ENCODE measurements around the gene COX4I1. TPM values are rescaled to one million over a fixed set of nuclear protein-coding genes. Genes with fewer than 3 reads are reported as not detected.

The COX4I1 gene
- total RNA-seq, 1 donor from 2014 or later = 552 TPM

DNA sequence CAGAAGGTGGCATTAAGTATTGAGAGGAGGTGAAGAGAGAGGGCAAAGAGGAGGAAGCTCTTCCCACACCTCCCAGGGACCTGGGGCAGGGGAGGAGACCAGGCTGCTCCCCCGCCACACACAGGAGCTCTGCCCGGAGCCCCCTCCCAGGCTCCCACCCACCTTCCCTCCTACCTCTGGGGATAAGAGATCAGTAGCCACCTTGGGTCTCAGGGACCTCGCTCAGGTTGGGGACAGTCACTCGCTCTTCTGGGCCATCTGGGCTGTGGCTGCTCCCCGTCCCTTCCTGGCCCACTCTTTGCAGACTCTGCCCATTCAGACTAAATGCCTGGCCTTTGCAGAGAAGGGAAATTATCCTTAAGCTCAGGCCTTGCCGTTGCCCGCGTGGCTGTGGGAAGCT, 33.7 kb upstream of the COX4I1 start:
- Mint-ChIP-seq H3K27ac (ENCODE audit: unreplicated experiment) (peak overlapping the region; percentile 14), H3K4me1 (ENCODE audit: unreplicated experiment) (peaks cover 4% of the 10 kb centered on the region)
- DNase-seq (ENCODE audit: low spot score) = no peak

DNA sequence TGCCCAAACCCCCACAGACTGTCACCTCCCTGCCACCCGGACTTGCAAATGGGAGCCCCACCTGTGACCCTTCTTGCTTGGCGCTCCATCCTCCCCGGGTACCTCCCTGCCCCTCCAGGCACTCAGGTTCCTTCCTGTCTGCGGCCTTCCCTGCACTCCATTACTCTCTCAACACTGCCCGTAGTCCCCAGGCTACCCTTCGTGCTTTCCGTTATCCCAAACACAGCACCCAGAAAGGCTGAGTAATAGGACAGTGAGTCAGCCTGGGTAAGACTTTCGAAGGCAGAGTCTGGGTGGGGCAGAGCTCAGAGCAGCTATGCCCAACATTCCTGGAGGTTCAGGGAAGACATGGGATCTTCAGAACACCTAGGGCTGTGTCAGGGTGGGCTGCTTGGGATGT, 32.0 kb upstream of the COX4I1 start:
- peaks cover 8% of the 10 kb centered on the region for H3K36me3 Mint-ChIP-seq (ENCODE audit: low read depth, unreplicated experiment)
- no peak overlapping the region for H3K4me3 Mint-ChIP-seq (ENCODE audit: unreplicated experiment)
- no peak overlapping the region for H3K27ac Mint-ChIP-seq (ENCODE audit: unreplicated experiment)
- no peaks in the 10 kb centered on the region for H3K9me3 Mint-ChIP-seq (ENCODE audit: unreplicated experiment)
- DNase-seq (ENCODE audit: low spot score) = no peak
- no peaks in the 10 kb centered on the region for H3K4me1 Mint-ChIP-seq (ENCODE audit: unreplicated experiment)
- no peaks in the 10 kb centered on the region for H3K27me3 Mint-ChIP-seq (ENCODE audit: unreplicated experiment)
- TF ChIP-seq, protein P1, sequence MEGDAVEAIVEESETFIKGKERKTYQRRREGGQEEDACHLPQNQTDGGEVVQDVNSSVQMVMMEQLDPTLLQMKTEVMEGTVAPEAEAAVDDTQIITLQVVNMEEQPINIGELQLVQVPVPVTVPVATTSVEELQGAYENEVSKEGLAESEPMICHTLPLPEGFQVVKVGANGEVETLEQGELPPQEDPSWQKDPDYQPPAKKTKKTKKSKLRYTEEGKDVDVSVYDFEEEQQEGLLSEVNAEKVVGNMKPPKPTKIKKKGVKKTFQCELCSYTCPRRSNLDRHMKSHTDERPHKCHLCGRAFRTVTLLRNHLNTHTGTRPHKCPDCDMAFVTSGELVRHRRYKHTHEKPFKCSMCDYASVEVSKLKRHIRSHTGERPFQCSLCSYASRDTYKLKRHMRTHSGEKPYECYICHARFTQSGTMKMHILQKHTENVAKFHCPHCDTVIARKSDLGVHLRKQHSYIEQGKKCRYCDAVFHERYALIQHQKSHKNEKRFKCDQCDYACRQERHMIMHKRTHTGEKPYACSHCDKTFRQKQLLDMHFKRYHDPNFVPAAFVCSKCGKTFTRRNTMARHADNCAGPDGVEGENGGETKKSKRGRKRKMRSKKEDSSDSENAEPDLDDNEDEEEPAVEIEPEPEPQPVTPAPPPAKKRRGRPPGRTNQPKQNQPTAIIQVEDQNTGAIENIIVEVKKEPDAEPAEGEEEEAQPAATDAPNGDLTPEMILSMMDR (IDR thresholded peaks at IDR 0.05; ENCODE audit: unreplicated experiment) = no peak

More for the DNA sequence above, 33.7 kb upstream of the COX4I1 start:
- TF ChIP-seq, protein P1 (IDR thresholded peaks at IDR 0.05; ENCODE audit: unreplicated experiment) = no peak
- peaks cover 6% of the 10 kb centered on the region for H3K36me3 Mint-ChIP-seq (ENCODE audit: low read depth, unreplicated experiment)
- H3K9me3 Mint-ChIP-seq (ENCODE audit: unreplicated experiment) = no peaks in the 10 kb centered on the region
- no peaks in the 10 kb centered on the region for H3K27me3 Mint-ChIP-seq (ENCODE audit: unreplicated experiment)
- H3K4me3 Mint-ChIP-seq (ENCODE audit: unreplicated experiment) = no peak overlapping the region

DNA sequence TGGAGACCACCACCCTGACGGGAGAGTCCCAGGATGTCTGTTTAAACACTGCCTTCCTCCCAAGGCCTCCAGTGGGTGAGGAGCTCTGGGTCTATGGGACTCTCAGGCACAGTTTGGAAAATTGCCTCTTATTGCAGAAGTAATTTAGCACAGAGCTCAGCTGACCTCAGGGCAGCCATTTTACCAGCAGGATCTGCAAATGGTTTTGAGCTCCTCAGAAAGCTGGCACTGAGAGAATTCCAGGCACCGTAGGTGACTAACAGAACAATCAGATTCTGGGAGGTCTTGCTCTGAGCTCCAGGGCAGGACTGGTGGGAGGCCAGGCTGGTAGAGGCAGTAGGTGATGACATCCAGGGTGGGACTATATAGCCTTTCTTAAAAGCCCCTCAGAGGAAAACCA, 31.3 kb upstream of the COX4I1 start:
- Mint-ChIP-seq H3K27me3 (ENCODE audit: unreplicated experiment) (no peaks in the 10 kb centered on the region), H3K9me3 (ENCODE audit: unreplicated experiment) (no peaks in the 10 kb centered on the region), H3K36me3 (ENCODE audit: low read depth, unreplicated experiment) (peaks cover 8% of the 10 kb centered on the region), H3K4me1 (ENCODE audit: unreplicated experiment) (no peaks in the 10 kb centered on the region), H3K4me3 (ENCODE audit: unreplicated experiment) (no peak overlapping the region), H3K27ac (ENCODE audit: unreplicated experiment) (no peak overlapping the region)
- TF ChIP-seq, protein P1 (IDR thresholded peaks at IDR 0.05; ENCODE audit: unreplicated experiment) = no peak
- no peak for DNase-seq (ENCODE audit: low spot score)

DNA sequence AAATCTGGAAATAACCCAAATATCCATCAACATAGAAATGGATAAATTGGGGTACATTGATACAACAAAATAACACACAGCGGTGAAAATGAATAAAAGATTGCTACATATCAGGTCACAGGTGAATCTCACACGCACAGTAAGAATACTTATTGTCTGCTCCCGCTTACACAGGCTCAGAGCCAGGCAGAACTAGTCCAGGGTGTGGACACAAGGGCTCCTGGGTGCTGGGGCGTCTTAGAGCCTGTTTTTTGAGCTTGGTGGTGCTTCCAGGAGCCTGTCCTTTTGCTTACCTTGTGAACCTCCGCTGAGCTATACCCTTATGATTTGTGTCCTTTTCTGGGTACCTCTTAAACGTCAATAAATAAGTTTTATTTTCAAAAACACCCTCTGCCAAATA, 28.8 kb upstream of the COX4I1 start:
- no peak for DNase-seq (ENCODE audit: low spot score)
- no peaks in the 10 kb centered on the region for H3K4me1 Mint-ChIP-seq (ENCODE audit: unreplicated experiment)
- H3K9me3 Mint-ChIP-seq (ENCODE audit: unreplicated experiment) = no peaks in the 10 kb centered on the region
- H3K4me3 Mint-ChIP-seq (ENCODE audit: unreplicated experiment) = no peak overlapping the region
- no peaks in the 10 kb centered on the region for H3K27me3 Mint-ChIP-seq (ENCODE audit: unreplicated experiment)
- H3K36me3 Mint-ChIP-seq (ENCODE audit: low read depth, unreplicated experiment) = peaks cover 8% of the 10 kb centered on the region
- TF ChIP-seq, protein P1 (IDR thresholded peaks at IDR 0.05; ENCODE audit: unreplicated experiment) = no peak
- no peak overlapping the region for H3K27ac Mint-ChIP-seq (ENCODE audit: unreplicated experiment)

DNA sequence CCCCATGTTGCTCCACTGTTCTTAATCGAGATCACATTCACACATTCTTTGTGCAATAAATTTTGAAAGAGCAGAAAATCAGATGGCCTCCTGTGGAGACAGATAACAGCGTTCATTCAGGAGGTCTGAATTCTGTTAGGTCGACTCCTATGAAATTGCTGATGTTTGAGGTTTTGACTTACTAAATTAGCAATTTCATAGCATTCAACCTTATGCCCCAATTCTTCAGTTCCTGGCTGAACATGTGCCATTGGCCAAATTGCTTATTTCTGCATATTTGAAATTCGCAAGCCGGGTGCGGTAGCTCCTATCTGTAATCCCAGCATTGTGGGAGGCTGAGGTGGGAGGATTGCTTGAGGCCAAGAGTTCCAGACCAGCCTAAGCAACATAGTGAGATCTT, 26.5 kb upstream of the COX4I1 start:
- no peaks in the 10 kb centered on the region for H3K27me3 Mint-ChIP-seq (ENCODE audit: unreplicated experiment)
- H3K4me3 Mint-ChIP-seq (ENCODE audit: unreplicated experiment) = no peak overlapping the region
- H3K27ac Mint-ChIP-seq (ENCODE audit: unreplicated experiment) = no peak overlapping the region
- TF ChIP-seq, protein P1 (IDR thresholded peaks at IDR 0.05; ENCODE audit: unreplicated experiment) = no peak
- H3K4me1 Mint-ChIP-seq (ENCODE audit: unreplicated experiment) = no peaks in the 10 kb centered on the region
- H3K36me3 Mint-ChIP-seq (ENCODE audit: low read depth, unreplicated experiment) = peaks cover 8% of the 10 kb centered on the region
- no peak for DNase-seq (ENCODE audit: low spot score)
- no peaks in the 10 kb centered on the region for H3K9me3 Mint-ChIP-seq (ENCODE audit: unreplicated experiment)

Data from endothelial cell (in vitro differentiated cells).